H1 (cell line): ENCODE results near the gene PALM. TPM values are rescaled to one million over a fixed set of nuclear protein-coding genes. Genes with fewer than 3 reads are reported as not detected.
A peak's percentile ranks its signal among the peaks of the same experiment; 100 is the strongest.

ENCODE experiments used
- CTCF ChIA-PET: fragments of 300-600 bp; sonication (Branson Sonifier 250); formaldehyde crosslinking; loops from one replicate; lab custom pipeline; 2021; ENCODE audit not compliant: partially characterized antibody; lab: Charles Lee
- POLR2A ChIA-PET: fragments of 300-600 bp; sonication (Branson Sonifier 250); formaldehyde crosslinking; loops from one replicate; lab custom pipeline; 2021; ENCODE audit warnings: inconsistent platforms; ENCODE audit not compliant: partially characterized antibody; lab: Charles Lee
- DNase-seq, 2 experiments: peaks; one replicate each; pipeline versions ENCODE4 v3.0.0 to v3.0.0-alpha.2; 2010 to 2022; ENCODE audit warnings: low spot score in 2 of 2, low read depth in 1 of 2, mixed read lengths in 1 of 2
- FAIRE-seq: peaks from 2 replicates; lab custom pipeline; 2011; peaks lifted over from hg19 to GRCh38; lab: Jason Lieb, UNC
- H2AFZ ChIP-seq: 2 replicates; pipeline ENCODE4 v1.8.1; 2012; ENCODE audit warnings: low read length, inconsistent platforms
- H2AK5ac ChIP-seq: 2 replicates; pipeline ENCODE4 v1.6.1; 2013; ENCODE audit warnings: low read depth, low read length
- H2BK120ac ChIP-seq: replicated peaks from 2 replicates; pipeline ENCODE3; 2013; ENCODE audit warnings: low read depth, low read length, inconsistent platforms
- H2BK12ac ChIP-seq: 2 replicates; pipeline ENCODE4 v1.6.1; 2013; ENCODE audit warnings: low read depth, low read length
- H2BK15ac ChIP-seq: 2 replicates; pipeline ENCODE4 v1.6.1; 2013; ENCODE audit warnings: low read length
- H2BK20ac ChIP-seq: 2 replicates; pipeline ENCODE4 v1.6.1; 2013; ENCODE audit warnings: low read length
- H2BK5ac ChIP-seq: 2 replicates; pipeline ENCODE4 v1.6.1; 2013; ENCODE audit warnings: low read depth, low read length
- H3K14ac ChIP-seq: 2 replicates; pipeline ENCODE4 v1.6.1; 2013; ENCODE audit warnings: inconsistent platforms; ENCODE audit not compliant: insufficient read length
- H3K18ac ChIP-seq: 2 replicates; pipeline ENCODE4 v1.6.1; 2013; ENCODE audit warnings: low read length; ENCODE audit errors: extremely low read depth
- H3K23ac ChIP-seq: 2 replicates; pipeline ENCODE4 v1.6.1; 2013; ENCODE audit warnings: inconsistent platforms; ENCODE audit not compliant: insufficient read length
- H3K23me2 ChIP-seq: 2 replicates; pipeline ENCODE4 v1.6.1; 2013; ENCODE audit warnings: low read depth, low read length
- H3K27ac ChIP-seq: 2 replicates; pipeline ENCODE4 v1.6.1; 2011; ENCODE audit warnings: low read depth, low read length, inconsistent platforms
- H3K27me3 ChIP-seq, 4 experiments: replicated peaks in 1 of 4; 1 replicate in 1 of 4; 2 replicates in 3 of 4; pipeline versions ENCODE4 v1.6.1 to v1.8.1; 2011 to 2013; ENCODE audit warnings: low read length in 3 of 4, mild to moderate bottlenecking in 3 of 4, inconsistent platforms in 2 of 4, mixed read lengths in 2 of 4, moderate library complexity in 1 of 4; ENCODE audit not compliant: control insufficient read depth in 3 of 4, insufficient read depth in 3 of 4; ENCODE audit errors: extremely low read depth in 1 of 4
- H3K36me3 ChIP-seq, 4 experiments: 2 replicates each; pipeline versions ENCODE4 v1.6.1 to v1.8.1; 2011 to 2013; ENCODE audit warnings: mild to moderate bottlenecking in 4 of 4, low read length in 3 of 4, moderate library complexity in 2 of 4, control low read depth in 1 of 4, inconsistent platforms in 1 of 4; ENCODE audit not compliant: insufficient read depth in 4 of 4, control insufficient read depth in 2 of 4
- H3K4ac ChIP-seq: replicated peaks from 2 replicates; pipeline ENCODE3; 2013; ENCODE audit warnings: low read length, low read depth, mixed read lengths, inconsistent platforms; ENCODE audit not compliant: insufficient read length
- H3K4me1 ChIP-seq, 4 experiments: replicated peaks in 1 of 4; 1 replicate in 1 of 4; 2 replicates in 3 of 4; pipeline versions ENCODE4 v1.6.1 to v1.8.1; 2011 to 2013; ENCODE audit warnings: low read length in 3 of 4, inconsistent platforms in 2 of 4, mixed read lengths in 1 of 4; ENCODE audit not compliant: insufficient read depth in 4 of 4, control insufficient read depth in 3 of 4
- H3K4me2 ChIP-seq, 2 experiments: 2 replicates each; pipeline versions ENCODE4 v1.6.1 to v1.8.1; 2011 to 2013; ENCODE audit warnings: low read depth in 2 of 2, low read length in 2 of 2, control low read depth in 1 of 2, inconsistent platforms in 1 of 2, mild to moderate bottlenecking in 1 of 2; ENCODE audit not compliant: insufficient read depth in 1 of 2
- H3K4me3 ChIP-seq, 4 experiments: fragments of 200-600, 300-600 bp in 1 of 4; sonication (generic), shearing (Covaris generic), sonication (Bioruptor Twin) in 1 of 4; 2 replicates each; pipeline versions ENCODE4 v1.5.1 to v1.8.1; 2011 to 2016; ENCODE audit warnings: low read length in 4 of 4, low read depth in 3 of 4, control low read depth in 2 of 4, inconsistent platforms in 2 of 4, mild to moderate bottlenecking in 2 of 4, mixed read lengths in 1 of 4, moderate library complexity in 1 of 4; ENCODE audit not compliant: insufficient read depth in 2 of 4; ENCODE audit errors: extremely low read depth in 1 of 4
- H3K56ac ChIP-seq: replicated peaks from 2 replicates; pipeline ENCODE3; 2013; ENCODE audit warnings: low read depth, mild to moderate bottlenecking, mixed read lengths, low read length, inconsistent platforms; ENCODE audit not compliant: insufficient read length
- H3K79me1 ChIP-seq: 2 replicates; pipeline ENCODE4 v1.6.1; 2013; ENCODE audit warnings: low read depth, low read length, control low read depth
- H3K79me2 ChIP-seq, 2 experiments: 2 replicates each; pipeline versions ENCODE4 v1.6.1 to v1.8.1; 2012 to 2013; ENCODE audit warnings: low read length in 2 of 2, mild to moderate bottlenecking in 2 of 2, inconsistent platforms in 1 of 2; ENCODE audit not compliant: insufficient read depth in 2 of 2, control insufficient read depth in 1 of 2
- H3K9ac ChIP-seq, 4 experiments: replicated peaks in 1 of 4; 1 replicate in 1 of 4; 2 replicates in 3 of 4; pipeline versions ENCODE4 v1.6.1 to v1.8.1; 2011 to 2013; ENCODE audit warnings: low read depth in 3 of 4, low read length in 3 of 4, control low read depth in 2 of 4, mild to moderate bottlenecking in 2 of 4, moderate library complexity in 2 of 4, inconsistent platforms in 1 of 4; ENCODE audit errors: extremely low read depth in 1 of 4
- H3K9me3 ChIP-seq, 2 experiments: 2 replicates each; pipeline versions ENCODE4 v1.6.1 to v1.8.1; 2012 to 2013; ENCODE audit warnings: mild to moderate bottlenecking in 2 of 2, moderate library complexity in 2 of 2, control low read depth in 1 of 2, inconsistent platforms in 1 of 2, low read depth in 1 of 2, low read length in 1 of 2, mixed read lengths in 1 of 2; ENCODE audit not compliant: insufficient read depth in 2 of 2
- H4K20me1 ChIP-seq, 2 experiments: replicated peaks in 1 of 2; 2 replicates each; pipeline versions ENCODE3 to v1.8.1; 2011 to 2013; ENCODE audit warnings: inconsistent platforms in 2 of 2, low read length in 2 of 2, mild to moderate bottlenecking in 1 of 2; ENCODE audit not compliant: insufficient read depth in 2 of 2, control insufficient read depth in 1 of 2
- H4K5ac ChIP-seq: 2 replicates; pipeline ENCODE4 v1.6.1; 2013; ENCODE audit warnings: low read length, low read depth, mixed read lengths, inconsistent platforms; ENCODE audit not compliant: insufficient read length
- H4K8ac ChIP-seq: 2 replicates; pipeline ENCODE4 v1.8.0; 2013; ENCODE audit warnings: mild to moderate bottlenecking, moderate library complexity, low read length, inconsistent platforms; ENCODE audit not compliant: insufficient read depth; ENCODE audit errors: extremely low read depth
- H4K91ac ChIP-seq: replicated peaks from 2 replicates; pipeline ENCODE3; 2013; ENCODE audit warnings: low read length, mixed read lengths, inconsistent platforms; ENCODE audit not compliant: insufficient read length
- BRCA1 ChIP-seq: IDR thresholded peaks from 2 replicates; pipeline ENCODE4 v1.6.1; 2012; ENCODE audit warnings: low read depth, low read length, improper control_type of control experiment
- CBX5 ChIP-seq: fragments of 300-800, 300-1000 bp; sonication (generic); IDR thresholded peaks from 2 replicates; pipeline ENCODE4 v1.7.1; 2016; ENCODE audit warnings: antibody characterized with exemption, low read length, low read depth
- EGR1 ChIP-seq: IDR thresholded peaks from 2 replicates; pipeline ENCODE4 v1.6.1; 2011; ENCODE audit warnings: low read depth, low read length, borderline replicate concordance
- HDAC6 ChIP-seq: IDR thresholded peaks from one replicate; pipeline ENCODE4 v1.7.1; 2012; ENCODE audit warnings: low read depth, mild to moderate bottlenecking, inconsistent platforms, low read length, moderate library complexity
- RNF2 ChIP-seq: fragments of 200-900, 300-1000 bp; sonication (generic); IDR thresholded peaks from 2 replicates; pipeline ENCODE4 v1.7.1; 2016; ENCODE audit warnings: borderline replicate concordance, low read depth, mild to moderate bottlenecking, antibody characterized with exemption, low read length; ENCODE audit not compliant: poor library complexity, severe bottlenecking; ENCODE audit errors: missing control alignments
- SIN3A ChIP-seq, 2 experiments: IDR thresholded peaks in 1 of 2; conservative IDR thresholded peaks in 1 of 2; 2 replicates each; pipeline ENCODE4 v1.6.1; 2011 to 2012; ENCODE audit warnings: low read length in 2 of 2, improper control_type of control experiment in 1 of 2, low read depth in 1 of 2, mild to moderate bottlenecking in 1 of 2
- SP2 ChIP-seq: IDR thresholded peaks from 2 replicates; pipeline ENCODE4 v1.6.1; 2012; ENCODE audit warnings: mild to moderate bottlenecking, low read length, inconsistent platforms
- YY1 ChIP-seq: IDR thresholded peaks from 2 replicates; pipeline ENCODE4 v1.6.1; 2011; ENCODE audit warnings: low read depth, mild to moderate bottlenecking, low read length
- WGBS, 2 experiments: shearing (Covaris generic) in 1 of 2; methylation state at CpG; one replicate each; pipeline versions ENCODE4 v1.1.6 to v1.1.7; 2013 to 2015; ENCODE audit warnings: low lambda C conversion rate in 2 of 2, mixed read lengths in 2 of 2, inconsistent platforms in 1 of 2, low coverage in 1 of 2, missing lambda C conversion rate in 1 of 2; ENCODE audit not compliant: insufficient replicate concordance in 2 of 2, insufficient coverage in 1 of 2, insufficient read length in 1 of 2; ENCODE audit errors: extremely low coverage in 1 of 2, missing lambda C conversion rate in 1 of 2; 5-methylcytosine and 5-hydroxymethylcytosine counted together
- polyA plus RNA-seq, 7 experiments: library from polyadenylated mRNA; depleted of rRNA in 3 of 7; stranded (reverse) in 5 of 7; unstranded in 2 of 7; fragments of >200 nt in 5 of 7; fragments of 200-250 nt in 2 of 7; gene quantifications; 1 replicate in 5 of 7; 2 replicates in 1 of 7; 4 replicates in 1 of 7; pipeline versions ENCODE4 v1.2.1 to v1.2.3, GENCODE V29; 2011 to 2013; ENCODE audit warnings: missing spikeins in 2 of 7, mixed read lengths in 2 of 7
- total RNA-seq: library from RNA; stranded (reverse); fragmentation: NEBNext Ultra II Directional; extraction: Animal tissue kit (Norgen Biotek cat#: 25700); gene quantifications from 2 replicates; pipeline ENCODE4 v1.2.1, GENCODE V29; 2021

Gene PALM
- total and polyA plus RNA-seq, 2 of the 8 experiments (the other 6 are each of a cell fraction or from before 2014, with no cell fraction given), result 5.7 to 16.5 TPM

- H3K23ac ChIP-seq, result no peak overlapping the region
- DNase-seq (no peak), FAIRE-seq (no peak)
- H2AK5ac ChIP-seq, result no peak overlapping the region
- H4K91ac ChIP-seq, result no peak overlapping the region
- no peak overlapping the region for H2AFZ ChIP-seq
- H3K4me1 ChIP-seq, result no peaks in the 10 kb centered on the region
- H4K8ac ChIP-seq, result peak overlapping the region; percentile 79
- no peak overlapping the region for H3K14ac ChIP-seq
- no peak overlapping the region for H2BK120ac ChIP-seq
- no peak overlapping the region for H3K4me3 ChIP-seq
- no peak overlapping the region for H3K56ac ChIP-seq
- no peaks in the 10 kb centered on the region; the same call in 1 of the 2 replicates for H3K79me1 ChIP-seq
- TF ChIP-seq RNF2, result no peak
- no peak for TF ChIP-seq EGR1
- TF ChIP-seq CBX5, result no peak
- no peak for TF ChIP-seq BRCA1
- TF ChIP-seq HDAC6, result no peak
- no peak for TF ChIP-seq SP2
- TF ChIP-seq SIN3A (conservative IDR thresholded peaks at IDR 0.05 in 1 of 2, IDR thresholded peaks at IDR 0.05 in 1 of 2; ENCODE audit: low read depth in 1 of 2, low read length in 2 of 2), result no peak
- TF ChIP-seq YY1, result no peak
- CTCF ChIA-PET, result interaction anchor here (1.3 to 1.7 kb wide), 2 partner anchors 67 to 93 kb away, joined by 3 to 5 read pairs; no protein-coding TSS in a partner anchor
- H3K9me3 ChIP-seq, result no peaks in the 10 kb centered on the region
- H2BK20ac ChIP-seq, result no peak overlapping the region
- WGBS, 2 experiments, result 87% methylated on average over 6 of the region's 6 CpGs; no CpG with 5 or more reads in 1 of the 2 experiments
- no peak overlapping the region for H2BK12ac ChIP-seq
- POLR2A ChIA-PET, result interaction anchor here (0.8 to 2.3 kb wide), 8 partner anchors 8 to 99 kb away, joined by 3 to 9 read pairs (median 4); no protein-coding TSS in a partner anchor
- no peak overlapping the region for H2BK5ac ChIP-seq
- H3K9ac ChIP-seq, result no peak overlapping the region
- H4K5ac ChIP-seq, result no peak overlapping the region
- H3K4me2 ChIP-seq, result no peak overlapping the region
- H3K79me2 ChIP-seq, result no peaks in the 10 kb centered on the region
- H4K20me1 ChIP-seq, result no peaks in the 10 kb centered on the region
- H3K18ac ChIP-seq, result no peak overlapping the region
- H2BK15ac ChIP-seq, result no peak overlapping the region
- no peaks in the 10 kb centered on the region for H3K36me3 ChIP-seq
- H3K27me3 ChIP-seq, result no peaks in the 10 kb centered on the region
- H3K23me2 ChIP-seq, result no peaks in the 10 kb centered on the region
- no peak overlapping the region for H3K4ac ChIP-seq
- no peak overlapping the region for H3K27ac ChIP-seq
Observed at GRCh38 chr19:763869-764268, 55.1 kb downstream of the PALM start.
